ENCODE results near the gene DYNAP.

The DYNAP gene

GRCh38 chr18:54590945-54591344 is at the start of gene DYNAP:
DYNAP (plus strand) TSS chr18:54591245; CDS start chr18:54591283, 38 bp downstream.
- Histone ChIP-seq H3K4me1 (ENCODE audit: control insufficient read depth in 1 of 2, insufficient read depth in 1 of 2, low read depth in 1 of 2, low read length in 1 of 2) (peaks cover 12 to 25% of the 10 kb centered on the region in 2 experiments), H3K9me3 (no peaks in the 10 kb centered on the region), H3K36me3 (no peaks in the 10 kb centered on the region), H3K4me3 (ENCODE audit: low read depth in 1 of 2, low read length in 1 of 2) (no peak within 1 kb of the TSS), H3K27ac (no peak within 1 kb of the TSS), H3K27me3 (no peaks in the 10 kb centered on the region)
- TF ChIP-seq CTCF (IDR thresholded peaks at IDR 0.05) = no peak

- Histone ChIP-seq H3K4me3 (ENCODE audit: low read depth in 1 of 2, low read length in 1 of 2) (no peak overlapping the region), H3K4me1 (ENCODE audit: control insufficient read depth in 1 of 2, insufficient read depth in 1 of 2, low read depth in 1 of 2, low read length in 1 of 2) (no peaks in the 10 kb centered on the region), H3K27me3 (no peaks in the 10 kb centered on the region), H3K27ac (no peak overlapping the region), H3K36me3 (no peaks in the 10 kb centered on the region), H3K9me3 (no peaks in the 10 kb centered on the region)
- no peak for TF ChIP-seq CTCF (IDR thresholded peaks at IDR 0.05)
Observed at GRCh38 chr18:54551590-54551989, 39.5 kb upstream of the DYNAP start.

GRCh38 chr18:54555286-54555685 is 35.8 kb upstream of the DYNAP start:
- no peak overlapping the region for H3K27ac ChIP-seq
- no peak for TF ChIP-seq CTCF (IDR thresholded peaks at IDR 0.05)
- no peaks in the 10 kb centered on the region for H3K36me3 ChIP-seq
- no peak overlapping the region for H3K4me3 ChIP-seq (ENCODE audit: low read depth in 1 of 2, low read length in 1 of 2)
- H3K9me3 ChIP-seq = no peaks in the 10 kb centered on the region
- no peaks in the 10 kb centered on the region for H3K4me1 ChIP-seq (ENCODE audit: control insufficient read depth in 1 of 2, insufficient read depth in 1 of 2, low read depth in 1 of 2, low read length in 1 of 2)
- peaks cover 8% of the 10 kb centered on the region for H3K27me3 ChIP-seq

- no peak for TF ChIP-seq CTCF (IDR thresholded peaks at IDR 0.05)
- no peaks in the 10 kb centered on the region for H3K9me3 ChIP-seq
- peaks cover 8% of the 10 kb centered on the region for H3K27me3 ChIP-seq
- no peaks in the 10 kb centered on the region for H3K36me3 ChIP-seq
- H3K27ac ChIP-seq = no peak overlapping the region
- no peaks in the 10 kb centered on the region for H3K4me1 ChIP-seq (ENCODE audit: control insufficient read depth in 1 of 2, insufficient read depth in 1 of 2, low read depth in 1 of 2, low read length in 1 of 2)
- no peak overlapping the region for H3K4me3 ChIP-seq (ENCODE audit: low read depth in 1 of 2, low read length in 1 of 2)
Observed at GRCh38 chr18:54555996-54556395, 35.0 kb upstream of the DYNAP start.

GRCh38 chr18:54557958-54558357 is 33.1 kb upstream of the DYNAP start:
- no peaks in the 10 kb centered on the region for H3K36me3 ChIP-seq
- no peak overlapping the region for H3K27ac ChIP-seq
- TF ChIP-seq CTCF (IDR thresholded peaks at IDR 0.05) = no peak
- no peaks in the 10 kb centered on the region for H3K9me3 ChIP-seq
- H3K4me3 ChIP-seq (ENCODE audit: low read depth in 1 of 2, low read length in 1 of 2) = no peak overlapping the region
- peaks cover 8% of the 10 kb centered on the region for H3K27me3 ChIP-seq
- no peaks in the 10 kb centered on the region for H3K4me1 ChIP-seq (ENCODE audit: control insufficient read depth in 1 of 2, insufficient read depth in 1 of 2, low read depth in 1 of 2, low read length in 1 of 2)
